MM.1S (cell line): ENCODE results near the gene CYP26C1.

Source experiments
- DNase-seq: peaks from one replicate; pipeline ENCODE4 v3.0.0-alpha.2; 2015
- H2AFZ ChIP-seq: fragments of 300-600 bp; sonication (generic); 2 replicates; pipeline ENCODE4 v1.6.0; 2016; ENCODE audit warnings: antibody characterized with exemption, low read length
- H3F3A ChIP-seq: fragments of 300-600 bp; sonication (generic); 2 replicates; pipeline ENCODE4 v1.6.1; 2016; ENCODE audit warnings: mild to moderate bottlenecking, antibody characterized with exemption, low read length, moderate library complexity, mixed read lengths; ENCODE audit not compliant: insufficient read depth
- H3K27ac ChIP-seq: fragments of 300-600 bp; sonication (generic); 2 replicates; pipeline ENCODE4 v1.5.1; 2016; ENCODE audit warnings: mild to moderate bottlenecking, low read length
- H3K27me3 ChIP-seq: fragments of 300-600 bp; sonication (generic); replicated peaks from 2 replicates; pipeline ENCODE4 v1.6.0; 2016; ENCODE audit warnings: low read length; ENCODE audit not compliant: insufficient read depth
- H3K36me3 ChIP-seq: fragments of 300-600 bp; sonication (generic); replicated peaks from 2 replicates; pipeline ENCODE4 v1.6.1; 2016; ENCODE audit warnings: mild to moderate bottlenecking, low read length, mixed read lengths; ENCODE audit not compliant: insufficient read depth
- H3K4me1 ChIP-seq: fragments of 300-600 bp; sonication (generic); 2 replicates; pipeline ENCODE4 v1.6.1; 2016; ENCODE audit warnings: low read length, mixed read lengths
- H3K4me2 ChIP-seq: fragments of 300-600 bp; sonication (generic); 2 replicates; pipeline ENCODE4 v1.6.0; 2016; ENCODE audit warnings: low read depth, low read length
- H3K4me3 ChIP-seq: fragments of 300-600 bp; sonication (generic); 2 replicates; pipeline ENCODE4 v1.5.1; 2016; ENCODE audit warnings: low read length, mixed read lengths
- H3K79me2 ChIP-seq: fragments of 300-600 bp; sonication (generic); 2 replicates; pipeline ENCODE4 v1.6.1; 2016; ENCODE audit warnings: mixed run types, low read length, mixed read lengths
- H3K9ac ChIP-seq: fragments of 300-600 bp; sonication (generic); 2 replicates; pipeline ENCODE4 v1.6.1; 2016; ENCODE audit warnings: low read length, mixed read lengths
- H3K9me2 ChIP-seq: fragments of 300-600 bp; sonication (generic); replicated peaks from 2 replicates; pipeline ENCODE4 v1.6.1; 2016; ENCODE audit warnings: mild to moderate bottlenecking, low read length, mixed read lengths; ENCODE audit not compliant: insufficient read depth
- H3K9me3 ChIP-seq: fragments of 300-600 bp; sonication (generic); replicated peaks from 2 replicates; pipeline ENCODE4 v1.6.1; 2016; ENCODE audit warnings: mild to moderate bottlenecking, low read length, mixed read lengths; ENCODE audit not compliant: insufficient read depth
- H4K20me1 ChIP-seq: fragments of 300-600 bp; sonication (generic); 2 replicates; pipeline ENCODE4 v1.6.1; 2016; ENCODE audit warnings: mild to moderate bottlenecking, low read length, moderate library complexity, mixed read lengths; ENCODE audit not compliant: insufficient read depth
- EZH2 ChIP-seq: fragments of 300-600 bp; sonication (generic); optimal IDR thresholded peaks from 2 replicates; pipeline ENCODE3; 2017; ENCODE audit warnings: low read depth, mild to moderate bottlenecking, antibody characterized with exemption, low read length, mixed read lengths
- EZH2phosphoT487 ChIP-seq: fragments of 300-600 bp; sonication (generic); IDR thresholded peaks from 2 replicates; pipeline ENCODE4 v1.6.1; 2018; ENCODE audit warnings: antibody characterized with exemption, low read length
- TF ChIP-seq, protein P1 (sequence below): fragments of 300-600 bp; sonication (generic); IDR thresholded peaks from 2 replicates; pipeline ENCODE4 v1.5.1; 2016; ENCODE audit warnings: antibody characterized with exemption, low read length, mixed read lengths

Gene CYP26C1, protein sequence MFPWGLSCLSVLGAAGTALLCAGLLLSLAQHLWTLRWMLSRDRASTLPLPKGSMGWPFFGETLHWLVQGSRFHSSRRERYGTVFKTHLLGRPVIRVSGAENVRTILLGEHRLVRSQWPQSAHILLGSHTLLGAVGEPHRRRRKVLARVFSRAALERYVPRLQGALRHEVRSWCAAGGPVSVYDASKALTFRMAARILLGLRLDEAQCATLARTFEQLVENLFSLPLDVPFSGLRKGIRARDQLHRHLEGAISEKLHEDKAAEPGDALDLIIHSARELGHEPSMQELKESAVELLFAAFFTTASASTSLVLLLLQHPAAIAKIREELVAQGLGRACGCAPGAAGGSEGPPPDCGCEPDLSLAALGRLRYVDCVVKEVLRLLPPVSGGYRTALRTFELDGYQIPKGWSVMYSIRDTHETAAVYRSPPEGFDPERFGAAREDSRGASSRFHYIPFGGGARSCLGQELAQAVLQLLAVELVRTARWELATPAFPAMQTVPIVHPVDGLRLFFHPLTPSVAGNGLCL

GRCh38 chr10:93059975-93060886, at the start of gene CYP26C1:
Gene CYP26C1 (plus strand): TSS chr10:93060798. CDS start chr10:93061264, 466 bp downstream.
- H3K4me3 ChIP-seq: no peak within 1 kb of the TSS

GRCh38 chr10:93015722-93016121, 44.9 kb upstream of the CYP26C1 start:
- no peak for DNase-seq
- no peak overlapping the region for H2AFZ ChIP-seq
- H3K27me3 ChIP-seq: no peaks in the 10 kb centered on the region
- H3K9me3 ChIP-seq: no peaks in the 10 kb centered on the region
- H3K79me2 ChIP-seq: no peaks in the 10 kb centered on the region
- no peaks in the 10 kb centered on the region for H4K20me1 ChIP-seq
- H3K9ac ChIP-seq: no peak overlapping the region
- H3F3A ChIP-seq: no peaks in the 10 kb centered on the region
- no peaks in the 10 kb centered on the region for H3K4me1 ChIP-seq
- no peaks in the 10 kb centered on the region for H3K9me2 ChIP-seq
- no peak overlapping the region for H3K27ac ChIP-seq
- H3K36me3 ChIP-seq: no peaks in the 10 kb centered on the region
- TF ChIP-seq, protein P1, sequence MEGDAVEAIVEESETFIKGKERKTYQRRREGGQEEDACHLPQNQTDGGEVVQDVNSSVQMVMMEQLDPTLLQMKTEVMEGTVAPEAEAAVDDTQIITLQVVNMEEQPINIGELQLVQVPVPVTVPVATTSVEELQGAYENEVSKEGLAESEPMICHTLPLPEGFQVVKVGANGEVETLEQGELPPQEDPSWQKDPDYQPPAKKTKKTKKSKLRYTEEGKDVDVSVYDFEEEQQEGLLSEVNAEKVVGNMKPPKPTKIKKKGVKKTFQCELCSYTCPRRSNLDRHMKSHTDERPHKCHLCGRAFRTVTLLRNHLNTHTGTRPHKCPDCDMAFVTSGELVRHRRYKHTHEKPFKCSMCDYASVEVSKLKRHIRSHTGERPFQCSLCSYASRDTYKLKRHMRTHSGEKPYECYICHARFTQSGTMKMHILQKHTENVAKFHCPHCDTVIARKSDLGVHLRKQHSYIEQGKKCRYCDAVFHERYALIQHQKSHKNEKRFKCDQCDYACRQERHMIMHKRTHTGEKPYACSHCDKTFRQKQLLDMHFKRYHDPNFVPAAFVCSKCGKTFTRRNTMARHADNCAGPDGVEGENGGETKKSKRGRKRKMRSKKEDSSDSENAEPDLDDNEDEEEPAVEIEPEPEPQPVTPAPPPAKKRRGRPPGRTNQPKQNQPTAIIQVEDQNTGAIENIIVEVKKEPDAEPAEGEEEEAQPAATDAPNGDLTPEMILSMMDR: no peak
- TF ChIP-seq EZH2phosphoT487 (no peak), EZH2 (no peak)
- no peak overlapping the region for H3K4me3 ChIP-seq
- no peak overlapping the region for H3K4me2 ChIP-seq

More at GRCh38 chr10:93059975-93060886, at the start of gene CYP26C1:
- no peak within 1 kb of the TSS for H3K9ac ChIP-seq
- H3K27ac ChIP-seq: no peak within 1 kb of the TSS
- TF ChIP-seq EZH2phosphoT487 (no peak), EZH2 (no peak)
- TF ChIP-seq, protein P1: no peak
- H3F3A ChIP-seq: no peaks in the 10 kb centered on the region
- H3K4me2 ChIP-seq: no peak within 1 kb of the TSS
- H3K79me2 ChIP-seq: no peaks in the 10 kb centered on the region
- 0 out of 2 replicates have a peak, but pooled peaks cover 3% of the 10 kb centered on the region for H3K4me1 ChIP-seq
- H3K27me3 ChIP-seq: peaks cover 22% of the 10 kb centered on the region
- no peak for DNase-seq
- no peaks in the 10 kb centered on the region for H3K36me3 ChIP-seq
- no peaks in the 10 kb centered on the region for H3K9me2 ChIP-seq
- H2AFZ ChIP-seq: no peak within 1 kb of the TSS
- H3K9me3 ChIP-seq: no peaks in the 10 kb centered on the region
- no peaks in the 10 kb centered on the region for H4K20me1 ChIP-seq

GRCh38 chr10:93023013-93023650, 37.5 kb upstream of the CYP26C1 start:
- H3K9me3 ChIP-seq: no peaks in the 10 kb centered on the region
- H3K4me3 ChIP-seq: no peak overlapping the region
- H3K27me3 ChIP-seq: no peaks in the 10 kb centered on the region
- no peak overlapping the region for H2AFZ ChIP-seq
- no peak overlapping the region for H3K9ac ChIP-seq
- no peaks in the 10 kb centered on the region for H3F3A ChIP-seq
- DNase-seq: no peak
- no peak overlapping the region for H3K4me2 ChIP-seq
- TF ChIP-seq EZH2phosphoT487 (no peak), EZH2 (no peak)
- TF ChIP-seq, protein P1: no peak
- H4K20me1 ChIP-seq: no peaks in the 10 kb centered on the region
- no peak overlapping the region for H3K27ac ChIP-seq
- no peaks in the 10 kb centered on the region for H3K36me3 ChIP-seq
- no peaks in the 10 kb centered on the region for H3K4me1 ChIP-seq
- no peaks in the 10 kb centered on the region for H3K79me2 ChIP-seq
- no peaks in the 10 kb centered on the region for H3K9me2 ChIP-seq
